ENCODE measurements around the gene CHRNB2.

Gene CHRNB2

DNA sequence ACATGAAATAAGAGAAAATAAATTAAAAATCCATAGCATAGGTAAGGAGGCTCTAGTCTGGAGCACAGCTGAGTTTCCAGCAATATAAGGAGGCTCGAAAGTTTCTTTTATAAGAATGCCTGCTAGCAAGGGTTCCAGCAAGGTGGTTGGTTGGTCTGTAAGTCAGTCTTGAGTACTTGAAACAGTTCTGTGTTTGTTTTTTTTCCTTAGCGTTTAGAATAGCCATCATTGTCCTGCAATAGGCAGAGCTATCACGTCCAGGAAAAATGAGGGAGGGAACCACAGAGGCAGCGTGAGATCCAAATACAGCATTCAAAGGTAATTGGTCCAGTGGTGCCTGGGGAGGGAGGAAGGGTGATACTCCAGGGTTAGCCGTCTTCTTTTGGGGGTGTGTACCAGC is 17.5 kb upstream of the CHRNB2 start:
- peaks cover 38% of the 10 kb centered on the region for H3K36me3 ChIP-seq (replicated peaks; ENCODE audit: insufficient read depth, low read length)
- H3K9me3 ChIP-seq (replicated peaks; ENCODE audit: insufficient read depth, low read length) = no peaks in the 10 kb centered on the region
- H3K9me2 ChIP-seq (replicated peaks; ENCODE audit: insufficient read depth, low read length) = no peaks in the 10 kb centered on the region
- H3K4me3 ChIP-seq (ENCODE audit: low read length) = no peak overlapping the region
- no peak overlapping the region for H3K27ac ChIP-seq (ENCODE audit: low read length)
- H3K9ac ChIP-seq (ENCODE audit: low read length) = no peak overlapping the region
- peaks cover 12% of the 10 kb centered on the region for H3K79me2 ChIP-seq (ENCODE audit: low read length)
- peaks cover 10% of the 10 kb centered on the region; the same call in 1 of the 2 replicates for H3F3A ChIP-seq (ENCODE audit: insufficient read depth, low read length)
- 0 out of 2 replicates have a peak, but pooled peaks cover 5% of the 10 kb centered on the region for H4K20me1 ChIP-seq (ENCODE audit: insufficient read depth, low read length)
- peaks cover 19% of the 10 kb centered on the region for H3K4me1 ChIP-seq (ENCODE audit: low read length)
- H3K27me3 ChIP-seq (replicated peaks; ENCODE audit: insufficient read depth, low read length) = no peaks in the 10 kb centered on the region
- H2AFZ ChIP-seq (ENCODE audit: low read length) = no peak overlapping the region
- TF ChIP-seq EZH2 (optimal IDR thresholded peaks at IDR 0.05; ENCODE audit: low read depth, low read length) (no peak), EZH2phosphoT487 (IDR thresholded peaks at IDR 0.05; ENCODE audit: low read length) (no peak)
- DNase-seq = no peak
- no peak overlapping the region; the same call in 1 of the 2 replicates for H3K4me2 ChIP-seq (ENCODE audit: low read depth, low read length)

- Histone ChIP-seq H3K4me2 (ENCODE audit: low read depth, low read length) (peak overlapping the region; percentile 22; the same call in 1 of the 2 replicates), H3K4me3 (ENCODE audit: low read length) (no peak overlapping the region), H3K27me3 (replicated peaks; ENCODE audit: insufficient read depth, low read length) (no peaks in the 10 kb centered on the region), H4K20me1 (ENCODE audit: insufficient read depth, low read length) (0 out of 2 replicates have a peak, but pooled peaks cover 5% of the 10 kb centered on the region), H3K9me3 (replicated peaks; ENCODE audit: insufficient read depth, low read length) (no peaks in the 10 kb centered on the region), H3K27ac (ENCODE audit: low read length) (no peak overlapping the region), H3F3A (ENCODE audit: insufficient read depth, low read length) (peaks cover 10% of the 10 kb centered on the region; the same call in 1 of the 2 replicates), H3K4me1 (ENCODE audit: low read length) (peaks cover 19% of the 10 kb centered on the region), H3K79me2 (ENCODE audit: low read length) (peaks cover 17% of the 10 kb centered on the region), H3K36me3 (replicated peaks; ENCODE audit: insufficient read depth, low read length) (peaks cover 42% of the 10 kb centered on the region), H3K9ac (ENCODE audit: low read length) (no peak overlapping the region), H3K9me2 (replicated peaks; ENCODE audit: insufficient read depth, low read length) (no peaks in the 10 kb centered on the region), H2AFZ (ENCODE audit: low read length) (no peak overlapping the region)
- TF ChIP-seq EZH2phosphoT487 (IDR thresholded peaks at IDR 0.05; ENCODE audit: low read length) = no peak
- no peak for TF ChIP-seq EZH2 (optimal IDR thresholded peaks at IDR 0.05; ENCODE audit: low read depth, low read length)
- TF ChIP-seq CTCF (IDR thresholded peaks at IDR 0.05; ENCODE audit: low read length) = no peak
- DNase-seq = peak; percentile 36
Measured at GRCh38 chr1:154550657-154551056, 16.9 kb upstream of the CHRNB2 start.

- Histone ChIP-seq H3K79me2 (ENCODE audit: low read length) (peaks cover 26% of the 10 kb centered on the region), H3K4me3 (ENCODE audit: low read length) (no peak overlapping the region), H3K4me1 (ENCODE audit: low read length) (peaks cover 21% of the 10 kb centered on the region), H4K20me1 (ENCODE audit: insufficient read depth, low read length) (0 out of 2 replicates have a peak, but pooled peaks cover 10% of the 10 kb centered on the region), H3K4me2 (ENCODE audit: low read depth, low read length) (peak overlapping the region; percentile 22; the same call in 1 of the 2 replicates), H3K27ac (ENCODE audit: low read length) (no peak overlapping the region; the same call in 1 of the 2 replicates), H3K9me3 (replicated peaks; ENCODE audit: insufficient read depth, low read length) (no peaks in the 10 kb centered on the region), H3K9ac (ENCODE audit: low read length) (no peak overlapping the region), H3K36me3 (replicated peaks; ENCODE audit: insufficient read depth, low read length) (peaks cover 42% of the 10 kb centered on the region), H3K27me3 (replicated peaks; ENCODE audit: insufficient read depth, low read length) (no peaks in the 10 kb centered on the region), H2AFZ (ENCODE audit: low read length) (no peak overlapping the region), H3K9me2 (replicated peaks; ENCODE audit: insufficient read depth, low read length) (no peaks in the 10 kb centered on the region), H3F3A (ENCODE audit: insufficient read depth, low read length) (peaks cover 10% of the 10 kb centered on the region; the same call in 1 of the 2 replicates)
- no peak for TF ChIP-seq CTCF (IDR thresholded peaks at IDR 0.05; ENCODE audit: low read length)
- TF ChIP-seq EZH2phosphoT487 (IDR thresholded peaks at IDR 0.05; ENCODE audit: low read length) = no peak
- no peak for TF ChIP-seq EZH2 (optimal IDR thresholded peaks at IDR 0.05; ENCODE audit: low read depth, low read length)
- DNase-seq = no peak
Measured at GRCh38 chr1:154551474-154551873, 16.1 kb upstream of the CHRNB2 start.

DNA sequence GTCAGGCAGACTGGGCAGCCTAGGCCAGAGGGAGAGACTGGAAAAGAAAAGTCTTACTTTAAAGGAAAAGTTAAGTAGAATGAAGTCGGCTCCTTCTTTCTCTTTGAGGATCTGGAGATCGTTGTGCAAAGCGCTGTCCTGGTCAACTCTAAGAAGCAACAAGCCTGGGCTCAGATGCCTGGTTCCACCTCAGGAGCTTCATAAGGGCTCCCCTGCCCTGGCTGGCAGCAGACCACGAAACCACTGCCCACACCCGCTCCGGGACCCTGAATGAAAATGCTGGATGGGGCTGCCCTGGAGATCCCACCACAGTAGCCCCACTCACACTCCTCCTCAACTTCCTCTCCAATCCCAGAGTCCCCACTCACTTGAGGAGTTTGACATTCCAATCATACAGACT is 15.5 kb upstream of the CHRNB2 start:
- no peak overlapping the region for H3K27ac ChIP-seq (ENCODE audit: low read length)
- 0 out of 2 replicates have a peak, but pooled peaks cover 15% of the 10 kb centered on the region for H4K20me1 ChIP-seq (ENCODE audit: insufficient read depth, low read length)
- peaks cover 42% of the 10 kb centered on the region for H3K36me3 ChIP-seq (replicated peaks; ENCODE audit: insufficient read depth, low read length)

More for the DNA sequence above, 15.5 kb upstream of the CHRNB2 start:
- Histone ChIP-seq H3K27me3 (replicated peaks; ENCODE audit: insufficient read depth, low read length) (no peaks in the 10 kb centered on the region), H3K79me2 (ENCODE audit: low read length) (peaks cover 31% of the 10 kb centered on the region), H3K9me2 (replicated peaks; ENCODE audit: insufficient read depth, low read length) (no peaks in the 10 kb centered on the region), H3K4me2 (ENCODE audit: low read depth, low read length) (no peak overlapping the region), H3K4me3 (ENCODE audit: low read length) (no peak overlapping the region), H3K9ac (ENCODE audit: low read length) (no peak overlapping the region), H3K4me1 (ENCODE audit: low read length) (peaks cover 26% of the 10 kb centered on the region), H3K9me3 (replicated peaks; ENCODE audit: insufficient read depth, low read length) (no peaks in the 10 kb centered on the region), H3F3A (ENCODE audit: insufficient read depth, low read length) (peaks cover 10% of the 10 kb centered on the region; the same call in 1 of the 2 replicates), H2AFZ (ENCODE audit: low read length) (no peak overlapping the region)
- TF ChIP-seq EZH2 (optimal IDR thresholded peaks at IDR 0.05; ENCODE audit: low read depth, low read length) (no peak), EZH2phosphoT487 (IDR thresholded peaks at IDR 0.05; ENCODE audit: low read length) (no peak), CTCF (IDR thresholded peaks at IDR 0.05; ENCODE audit: low read length) (no peak)
- no peak for DNase-seq

All from MM.1S (cell line).